Astrocyte of the cerebellum (primary cell): ENCODE data around the gene PLEKHS1.
"Not testable (repeated sequence)": the region's sequence is repeated elsewhere in the genome, so short reads cannot be mapped to it uniquely, and the experiment has no call there.

ENCODE experiments used
- DNase-seq: peaks from one replicate; pipeline ENCODE4 v3.0.0-alpha.2; 2011; ENCODE audit warnings: low read depth
- H3K4me3 ChIP-seq: 2 replicates; pipeline ENCODE4 v1.5.1; 2011; ENCODE audit warnings: mild to moderate bottlenecking, low read depth, low read length, moderate library complexity
- in situ Hi-C: cut with HindIII; loops from 2 replicates; pipeline ENCODE4 v1.10.0; 2017; ENCODE audit warnings: low sequenced_read_pairs
- TF ChIP-seq, protein P1 (sequence below): IDR thresholded peaks from 2 replicates; pipeline ENCODE4 v1.5.1; 2012; ENCODE audit warnings: low read length, low read depth, moderate library complexity, mild to moderate bottlenecking; ENCODE audit errors: missing control alignments

Gene PLEKHS1

DNA sequence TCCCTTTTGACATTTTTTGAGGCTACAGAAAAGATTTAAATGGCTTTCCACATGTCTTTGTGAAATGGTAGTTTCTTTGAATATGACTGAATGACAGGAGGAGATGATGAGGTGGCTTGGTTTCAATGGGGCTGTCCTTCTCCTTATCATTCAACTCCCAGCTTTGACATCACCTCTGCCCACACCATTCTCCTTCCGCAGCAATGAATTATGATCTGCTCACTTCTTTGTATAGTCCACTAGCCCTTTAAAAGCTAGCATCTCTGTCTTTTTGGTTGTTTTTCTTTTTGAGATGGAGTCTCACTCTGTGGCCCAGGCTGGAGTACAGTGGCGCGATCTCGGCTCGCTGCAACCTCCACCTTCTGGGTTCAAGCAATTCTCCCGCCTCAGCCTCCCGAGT, 70.7 kb downstream of the PLEKHS1 start:
- in situ Hi-C loops: loop anchor here (25.0 kb wide), 1 partner anchor 290 kb away; no protein-coding TSS in a partner anchor
- no peak for DNase-seq
- TF ChIP-seq, protein P1, sequence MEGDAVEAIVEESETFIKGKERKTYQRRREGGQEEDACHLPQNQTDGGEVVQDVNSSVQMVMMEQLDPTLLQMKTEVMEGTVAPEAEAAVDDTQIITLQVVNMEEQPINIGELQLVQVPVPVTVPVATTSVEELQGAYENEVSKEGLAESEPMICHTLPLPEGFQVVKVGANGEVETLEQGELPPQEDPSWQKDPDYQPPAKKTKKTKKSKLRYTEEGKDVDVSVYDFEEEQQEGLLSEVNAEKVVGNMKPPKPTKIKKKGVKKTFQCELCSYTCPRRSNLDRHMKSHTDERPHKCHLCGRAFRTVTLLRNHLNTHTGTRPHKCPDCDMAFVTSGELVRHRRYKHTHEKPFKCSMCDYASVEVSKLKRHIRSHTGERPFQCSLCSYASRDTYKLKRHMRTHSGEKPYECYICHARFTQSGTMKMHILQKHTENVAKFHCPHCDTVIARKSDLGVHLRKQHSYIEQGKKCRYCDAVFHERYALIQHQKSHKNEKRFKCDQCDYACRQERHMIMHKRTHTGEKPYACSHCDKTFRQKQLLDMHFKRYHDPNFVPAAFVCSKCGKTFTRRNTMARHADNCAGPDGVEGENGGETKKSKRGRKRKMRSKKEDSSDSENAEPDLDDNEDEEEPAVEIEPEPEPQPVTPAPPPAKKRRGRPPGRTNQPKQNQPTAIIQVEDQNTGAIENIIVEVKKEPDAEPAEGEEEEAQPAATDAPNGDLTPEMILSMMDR: no peak
- H3K4me3 ChIP-seq: no peak overlapping the region

- H3K4me3 ChIP-seq: no peak overlapping the region
- TF ChIP-seq, protein P1: no peak
- no peak for DNase-seq
- in situ Hi-C loops: loop anchor here (25.0 kb wide), 1 partner anchor 289 kb away; no protein-coding TSS in a partner anchor
Observed at GRCh38 chr10:113823389-113823788, 71.9 kb downstream of the PLEKHS1 start.

GRCh38 chr10:113825791-113826190, 74.3 kb downstream of the PLEKHS1 start:
- DNase-seq: no peak
- in situ Hi-C loops: no loop called here
- TF ChIP-seq, protein P1: no peak
- no peak overlapping the region for H3K4me3 ChIP-seq

DNA sequence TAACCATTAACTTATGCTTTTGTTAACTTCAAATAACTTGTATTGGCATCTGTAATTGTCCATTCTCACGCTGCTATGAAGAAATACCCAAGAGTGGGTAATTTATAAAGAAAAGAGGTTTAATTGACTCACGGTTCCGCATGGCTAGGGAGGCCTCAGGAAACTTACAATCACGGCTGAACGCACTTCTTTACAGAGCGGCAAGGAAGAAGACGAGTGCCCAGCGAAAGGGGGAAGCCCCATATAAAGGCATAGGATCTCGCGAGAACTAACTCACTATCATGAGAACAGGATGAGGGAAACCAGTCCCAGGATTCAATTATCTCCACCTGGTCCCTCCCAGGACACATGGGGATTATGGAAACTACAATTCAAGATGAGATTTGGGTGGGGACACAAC, 77.1 kb downstream of the PLEKHS1 start:
- DNase-seq, H3K4me3 ChIP-seq, in situ Hi-C loops: not testable (repeated sequence)
